ENCODE data around the gene TEAD4. TPM values are rescaled to one million over a fixed set of nuclear protein-coding genes. Genes with fewer than 3 reads are reported as not detected.

Gene TEAD4
- total and polyA plus RNA-seq, 2 experiments from 2014 or later: 5.5 to 12.7 TPM

DNA sequence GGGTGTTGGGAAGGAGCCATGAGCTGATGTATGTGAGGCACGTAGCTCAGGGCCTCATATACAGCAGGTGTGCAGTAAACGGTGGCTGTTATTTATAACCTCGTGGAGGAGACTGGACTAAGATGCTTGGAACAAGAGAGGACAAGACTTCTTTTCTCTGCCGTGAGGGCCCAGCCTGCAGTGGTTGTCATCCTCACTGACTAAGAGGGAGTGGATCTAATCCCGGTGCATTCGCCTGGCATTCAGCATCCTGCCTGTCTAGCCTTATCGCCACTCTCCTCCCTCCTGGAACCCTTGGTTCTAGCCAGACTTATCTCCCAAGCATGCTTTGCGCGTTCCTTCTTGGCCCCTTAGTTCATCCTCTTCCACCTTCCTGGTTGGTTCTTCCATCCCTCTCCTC is 121.9 kb downstream of the TEAD4 start:
- Histone ChIP-seq H3K4me2 (peak overlapping the region; percentile 19), H3K4me3 (no peak overlapping the region), H3K27me3 (no peaks in the 10 kb centered on the region), H3K27ac (peak overlapping the region; percentile 31), H3K9me3 (ENCODE audit: low read depth) (no peaks in the 10 kb centered on the region), H3K9me2 (replicated peaks; ENCODE audit: insufficient read depth) (no peaks in the 10 kb centered on the region), H3K79me2 (peaks cover 46% of the 10 kb centered on the region), H4K20me1 (ENCODE audit: insufficient read depth, poor library complexity, severe bottlenecking) (no peaks in the 10 kb centered on the region), H3K36me3 (replicated peaks; ENCODE audit: insufficient read depth, low read depth) (no peaks in the 10 kb centered on the region), H3K4me1 (ENCODE audit: insufficient read depth) (peaks cover 42% of the 10 kb centered on the region), H2AFZ (no peak overlapping the region)
- WGBS (ENCODE audit: low lambda C conversion rate, missing lambda C conversion rate): 80% methylated on average over 9 of the region's 9 CpGs
- TF ChIP-seq EZH2 (IDR thresholded peaks at IDR 0.05; ENCODE audit: borderline replicate concordance): no peak
- no peak for TF ChIP-seq EZH2phosphoT487 (IDR thresholded peaks at IDR 0.05; ENCODE audit: low read depth, severe bottlenecking, unreplicated experiment)
- TF ChIP-seq, protein P1, sequence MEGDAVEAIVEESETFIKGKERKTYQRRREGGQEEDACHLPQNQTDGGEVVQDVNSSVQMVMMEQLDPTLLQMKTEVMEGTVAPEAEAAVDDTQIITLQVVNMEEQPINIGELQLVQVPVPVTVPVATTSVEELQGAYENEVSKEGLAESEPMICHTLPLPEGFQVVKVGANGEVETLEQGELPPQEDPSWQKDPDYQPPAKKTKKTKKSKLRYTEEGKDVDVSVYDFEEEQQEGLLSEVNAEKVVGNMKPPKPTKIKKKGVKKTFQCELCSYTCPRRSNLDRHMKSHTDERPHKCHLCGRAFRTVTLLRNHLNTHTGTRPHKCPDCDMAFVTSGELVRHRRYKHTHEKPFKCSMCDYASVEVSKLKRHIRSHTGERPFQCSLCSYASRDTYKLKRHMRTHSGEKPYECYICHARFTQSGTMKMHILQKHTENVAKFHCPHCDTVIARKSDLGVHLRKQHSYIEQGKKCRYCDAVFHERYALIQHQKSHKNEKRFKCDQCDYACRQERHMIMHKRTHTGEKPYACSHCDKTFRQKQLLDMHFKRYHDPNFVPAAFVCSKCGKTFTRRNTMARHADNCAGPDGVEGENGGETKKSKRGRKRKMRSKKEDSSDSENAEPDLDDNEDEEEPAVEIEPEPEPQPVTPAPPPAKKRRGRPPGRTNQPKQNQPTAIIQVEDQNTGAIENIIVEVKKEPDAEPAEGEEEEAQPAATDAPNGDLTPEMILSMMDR (IDR thresholded peaks at IDR 0.05; ENCODE audit: poor library complexity): no peak
- DNase-seq (ENCODE audit: low spot score): no peak

DNA sequence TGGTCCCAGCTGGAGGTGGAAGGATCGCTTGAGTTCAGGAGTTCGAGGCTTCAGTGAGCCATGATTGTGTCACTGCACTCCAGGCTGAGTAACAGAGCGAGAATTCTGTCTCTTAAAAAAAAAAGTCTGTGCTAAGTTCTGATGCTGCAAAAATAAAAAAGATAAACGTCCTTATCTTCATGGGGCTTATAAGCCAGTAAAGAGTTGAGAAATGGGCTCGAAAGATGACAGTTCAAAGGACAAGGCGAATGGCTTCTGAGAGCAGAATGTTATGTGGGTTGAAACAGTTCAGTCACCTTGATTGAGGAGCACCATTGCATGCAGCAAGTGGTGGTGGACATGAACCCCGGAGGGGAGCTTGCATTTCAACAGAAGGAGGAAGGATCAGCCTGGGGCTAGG is 122.7 kb downstream of the TEAD4 start:
- no peak for DNase-seq (ENCODE audit: low spot score)
- H3K36me3 ChIP-seq (replicated peaks; ENCODE audit: insufficient read depth, low read depth): no peaks in the 10 kb centered on the region
- 58% methylated on average over 7 of the region's 7 CpGs for WGBS (ENCODE audit: low lambda C conversion rate, missing lambda C conversion rate)
- no peak overlapping the region for H3K4me2 ChIP-seq
- H3K27ac ChIP-seq: no peak overlapping the region
- no peaks in the 10 kb centered on the region for H3K9me2 ChIP-seq (replicated peaks; ENCODE audit: insufficient read depth)
- H3K27me3 ChIP-seq: no peaks in the 10 kb centered on the region
- peaks cover 39% of the 10 kb centered on the region for H3K4me1 ChIP-seq (ENCODE audit: insufficient read depth)
- TF ChIP-seq EZH2phosphoT487 (IDR thresholded peaks at IDR 0.05; ENCODE audit: low read depth, severe bottlenecking, unreplicated experiment): no peak
- TF ChIP-seq EZH2 (IDR thresholded peaks at IDR 0.05; ENCODE audit: borderline replicate concordance): no peak
- TF ChIP-seq, protein P1 (IDR thresholded peaks at IDR 0.05; ENCODE audit: poor library complexity): no peak
- no peak overlapping the region for H2AFZ ChIP-seq
- H3K9me3 ChIP-seq (ENCODE audit: low read depth): no peaks in the 10 kb centered on the region
- no peak overlapping the region for H3K4me3 ChIP-seq
- H4K20me1 ChIP-seq (ENCODE audit: insufficient read depth, poor library complexity, severe bottlenecking): no peaks in the 10 kb centered on the region
- peaks cover 50% of the 10 kb centered on the region for H3K79me2 ChIP-seq

GRCh38 chr12:3083241-3083920 is 124.2 kb downstream of the TEAD4 start:
- peak overlapping the region; percentile 16 for H3K27ac ChIP-seq
- TF ChIP-seq EZH2 (IDR thresholded peaks at IDR 0.05; ENCODE audit: borderline replicate concordance) (no peak), EZH2phosphoT487 (IDR thresholded peaks at IDR 0.05; ENCODE audit: low read depth, severe bottlenecking, unreplicated experiment) (no peak)
- TF ChIP-seq, protein P1 (IDR thresholded peaks at IDR 0.05; ENCODE audit: poor library complexity): no peak
- H3K9me2 ChIP-seq (replicated peaks; ENCODE audit: insufficient read depth): no peaks in the 10 kb centered on the region
- no peak for DNase-seq (ENCODE audit: low spot score)
- H3K4me1 ChIP-seq (ENCODE audit: insufficient read depth): peaks cover 39% of the 10 kb centered on the region
- no peaks in the 10 kb centered on the region for H3K36me3 ChIP-seq (replicated peaks; ENCODE audit: insufficient read depth, low read depth)
- no peak overlapping the region for H3K4me3 ChIP-seq
- H3K9me3 ChIP-seq (ENCODE audit: low read depth): no peaks in the 10 kb centered on the region
- H4K20me1 ChIP-seq (ENCODE audit: insufficient read depth, poor library complexity, severe bottlenecking): no peaks in the 10 kb centered on the region
- H2AFZ ChIP-seq: no peak overlapping the region
- WGBS (ENCODE audit: low lambda C conversion rate, missing lambda C conversion rate): 75% methylated on average over 6 of the region's 6 CpGs
- H3K79me2 ChIP-seq: peaks cover 50% of the 10 kb centered on the region
- H3K4me2 ChIP-seq: no peak overlapping the region
- H3K27me3 ChIP-seq: no peaks in the 10 kb centered on the region

Measured in hepatocyte (in vitro differentiated cells).